GM21526 (cell line): Measurements from ENCODE around the gene DIAPH3.

Experiments
- ATAC-seq: cut with Tn5 transposase; IDR thresholded peaks from one replicate; pipeline ENCODE4 v1.9.1; 2021; ENCODE audit warnings: moderate library complexity; ENCODE audit not compliant: unreplicated experiment, low FRiP score

The DIAPH3 gene

GRCh38 chr13:59653916-59654315 lies 509.8 kb downstream of the DIAPH3 start:
- no peak for ATAC-seq

GRCh38 chr13:59651479-59651878 lies 512.2 kb downstream of the DIAPH3 start:
- no peak for ATAC-seq

GRCh38 chr13:59643906-59644626 lies 519.7 kb downstream of the DIAPH3 start:
- no peak for ATAC-seq

GRCh38 chr13:59643364-59643841 lies 520.3 kb downstream of the DIAPH3 start:
- ATAC-seq: no peak

- no peak for ATAC-seq
These were observed 521.9 kb downstream of the DIAPH3 start for GRCh38 chr13:59641817-59642216.

- ATAC-seq: no peak
These were observed 522.5 kb downstream of the DIAPH3 start for GRCh38 chr13:59641261-59641660.

- no peak for ATAC-seq
These were observed 525.3 kb downstream of the DIAPH3 start for GRCh38 chr13:59638404-59638803.

GRCh38 chr13:59635589-59635988 lies 528.1 kb downstream of the DIAPH3 start:
- no peak for ATAC-seq

- no peak for ATAC-seq
These were observed 530.4 kb downstream of the DIAPH3 start for GRCh38 chr13:59633290-59633689.

GRCh38 chr13:59631271-59631670 lies 532.5 kb downstream of the DIAPH3 start:
- ATAC-seq: no peak

GRCh38 chr13:59625111-59625510 lies 538.6 kb downstream of the DIAPH3 start:
- ATAC-seq: no peak

GRCh38 chr13:59623206-59623915 lies 540.4 kb downstream of the DIAPH3 start:
- no peak for ATAC-seq

GRCh38 chr13:59621773-59622172 lies 542.0 kb downstream of the DIAPH3 start:
- no peak for ATAC-seq
